Subcutaneous adipose tissue (tissue), 4 donors: ENCODE results near the gene EFHC1. TPM values are rescaled to one million over a fixed set of nuclear protein-coding genes. Genes with fewer than 3 reads are reported as not detected.

ENCODE experiments used
- CTCF ChIP-seq: fragments of 450-650 bp; IDR thresholded peaks from one replicate; pipeline ENCODE4 v1.5.1; 2016; ENCODE audit warnings: low read depth, mild to moderate bottlenecking, control low read depth, antibody characterized with exemption, moderate library complexity
- total RNA-seq, 4 donors: library from RNA; depleted of rRNA; stranded (reverse); fragments of >200 nt; gene quantifications; one replicate each; pipeline ENCODE4 v1.1.0, GENCODE V29; 2016

Gene EFHC1
- total RNA-seq, 4 donors from 2014 or later = 26.2 to 33.9 (median 27.3) TPM

- TF ChIP-seq CTCF = no peak
Observed at GRCh38 chr6:52514514-52514913, 94.4 kb downstream of the EFHC1 start.

- TF ChIP-seq CTCF = no peak
Observed at GRCh38 chr6:52515219-52515960, 95.2 kb downstream of the EFHC1 start.

- TF ChIP-seq CTCF = no peak
Observed at GRCh38 chr6:52516269-52516668, 96.1 kb downstream of the EFHC1 start.

- no peak for TF ChIP-seq CTCF
Observed at GRCh38 chr6:52516943-52517342, 96.8 kb downstream of the EFHC1 start.

GRCh38 chr6:52517502-52518278 lies 97.5 kb downstream of the EFHC1 start:
- TF ChIP-seq CTCF = no peak

GRCh38 chr6:52518279-52518945 lies 98.3 kb downstream of the EFHC1 start:
- no peak for TF ChIP-seq CTCF

- no peak for TF ChIP-seq CTCF
Observed at GRCh38 chr6:52519618-52520017, 99.5 kb downstream of the EFHC1 start.
